22Rv1 (cell line): ENCODE measurements around the gene AFF4.

Experiments used
- CTCF ChIP-seq: fragments of 450-650 bp; IDR thresholded peaks from 2 replicates; pipeline ENCODE4 v1.5.1; 2017; ENCODE audit warnings: mild to moderate bottlenecking
- ZFX ChIP-seq: fragments of 450-650 bp; IDR thresholded peaks from 2 replicates; pipeline ENCODE4 v1.6.1; 2017; ENCODE audit warnings: antibody characterized with exemption, borderline replicate concordance

GRCh38 chr5:132998556-132998955, 35.1 kb upstream of the AFF4 start:
- TF ChIP-seq CTCF (no peak), ZFX (no peak)
